Stromal cell of bone marrow (primary cell): ENCODE results near the gene TEX101.
"Not testable (repeated sequence)": the region's sequence is repeated elsewhere in the genome, so short reads cannot be mapped to it uniquely, and the experiment has no call there.

ENCODE experiments used
- DNase-seq: peaks from one replicate; pipeline ENCODE4 v3.0.0-alpha.2; 2012; ENCODE audit warnings: low read depth

The TEX101 gene

GRCh38 chr19:43414554-43414953, at the start of gene TEX101:
TSS of gene TEX101 (plus strand) at chr19:43414890. CDS start at chr19:43415920, 1,030 bp downstream.
- no peak for DNase-seq

- DNase-seq: not testable (repeated sequence)
Measured at GRCh38 chr19:43365677-43366076, 49.0 kb upstream of the TEX101 start.

- DNase-seq: no peak
Measured at GRCh38 chr19:43367822-43368221, 46.9 kb upstream of the TEX101 start.

- DNase-seq: not testable (repeated sequence)
Measured at GRCh38 chr19:43368897-43369296, 45.8 kb upstream of the TEX101 start.

- DNase-seq: no peak
Measured at GRCh38 chr19:43371909-43372308, 42.8 kb upstream of the TEX101 start.

- no peak for DNase-seq
Measured at GRCh38 chr19:43372462-43372861, 42.2 kb upstream of the TEX101 start.

- DNase-seq: not testable (repeated sequence)
Measured at GRCh38 chr19:43377624-43378023, 37.1 kb upstream of the TEX101 start.

- no peak for DNase-seq
Measured at GRCh38 chr19:43380008-43380407, 34.7 kb upstream of the TEX101 start.

GRCh38 chr19:43380771-43381386, 33.8 kb upstream of the TEX101 start:
- DNase-seq: no peak

GRCh38 chr19:43382586-43383216, 32.0 kb upstream of the TEX101 start:
- not testable (repeated sequence) for DNase-seq

GRCh38 chr19:43383254-43383653, 31.4 kb upstream of the TEX101 start:
- not testable (repeated sequence) for DNase-seq

GRCh38 chr19:43383759-43384158, 30.9 kb upstream of the TEX101 start:
- DNase-seq: not testable (repeated sequence)

- not testable (repeated sequence) for DNase-seq
Measured at GRCh38 chr19:43390903-43391551, 23.7 kb upstream of the TEX101 start.

GRCh38 chr19:43391552-43391935, 23.1 kb upstream of the TEX101 start:
- not testable (repeated sequence) for DNase-seq

- DNase-seq: not testable (repeated sequence)
Measured at GRCh38 chr19:43393501-43393900, 21.2 kb upstream of the TEX101 start.

GRCh38 chr19:43395561-43395960, 19.1 kb upstream of the TEX101 start:
- no peak for DNase-seq

- DNase-seq: no peak
Measured at GRCh38 chr19:43406297-43406696, 8.4 kb upstream of the TEX101 start.

GRCh38 chr19:43407416-43408005, 7.2 kb upstream of the TEX101 start:
- no peak for DNase-seq

- DNase-seq: no peak
Measured at GRCh38 chr19:43408043-43408442, 6.6 kb upstream of the TEX101 start.

- DNase-seq: no peak
Measured at GRCh38 chr19:43409415-43409814, 5.3 kb upstream of the TEX101 start.

GRCh38 chr19:43412441-43412840, 2.2 kb upstream of the TEX101 start:
- no peak for DNase-seq

- DNase-seq: no peak
Measured at GRCh38 chr19:43416951-43417623, 2.4 kb downstream of the TEX101 start.
